IPS-NIHi11 (cell line): Measurements from ENCODE around the gene C2CD2.

ENCODE experiments used
- DNase-seq: peaks from one replicate; pipeline ENCODE4 v3.0.0; 2012; ENCODE audit warnings: mixed read lengths, low spot score

Gene C2CD2

DNA sequence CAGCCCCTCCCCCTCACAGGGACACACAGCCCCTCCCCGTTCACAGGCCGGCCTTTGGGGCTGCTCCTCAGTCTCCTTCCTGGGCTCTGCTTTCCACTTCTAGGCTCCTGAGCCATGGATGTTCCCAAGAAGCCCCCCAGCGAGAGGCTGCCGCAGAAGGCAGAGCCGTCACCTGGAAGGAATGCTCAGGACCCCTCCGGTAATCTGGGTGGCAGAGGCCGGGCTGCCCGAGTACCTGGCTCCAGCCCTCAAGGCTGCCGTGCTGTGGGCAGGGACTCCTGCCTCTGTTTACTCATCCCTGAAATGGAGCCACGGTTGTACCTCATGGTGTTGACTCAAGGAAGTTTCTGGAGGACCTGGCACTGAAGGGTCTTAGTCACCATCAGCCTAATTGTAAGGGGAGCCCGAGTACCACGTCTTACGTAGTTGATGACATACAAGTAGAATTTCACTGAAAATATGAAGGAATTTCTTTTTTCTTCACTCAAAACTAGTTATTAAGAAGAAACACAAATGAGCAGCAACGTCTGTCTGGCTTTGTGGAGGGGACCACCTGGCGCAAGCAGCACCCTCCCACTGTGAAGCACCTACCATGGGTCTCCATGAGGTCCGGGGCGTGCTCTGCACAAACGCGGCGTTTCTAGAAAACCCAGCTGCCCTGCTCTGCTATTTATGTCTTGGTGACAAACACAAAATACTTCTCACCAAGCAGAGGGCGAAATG is 108.3 kb downstream of the C2CD2 start:
- no peak for DNase-seq

DNA sequence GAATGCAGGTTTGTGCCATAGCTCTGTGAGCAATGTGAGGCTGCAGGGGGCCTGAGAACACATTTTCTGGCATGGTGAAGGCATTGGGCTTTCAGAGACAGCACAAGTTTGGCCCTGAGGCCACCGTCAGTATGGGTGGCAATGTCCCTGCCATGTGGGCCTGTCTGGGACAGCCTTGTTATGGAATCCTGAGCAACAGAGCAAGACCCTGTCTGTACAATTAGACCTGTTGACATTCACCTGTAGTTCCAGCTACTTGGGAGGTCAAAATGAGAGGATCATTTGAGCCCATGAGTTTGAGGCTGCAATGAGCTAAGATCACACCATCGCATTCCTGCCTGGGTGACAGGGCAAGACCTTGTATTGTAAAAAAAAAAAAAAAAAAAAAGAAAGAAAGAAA is 110.2 kb downstream of the C2CD2 start:
- DNase-seq: no peak

DNA sequence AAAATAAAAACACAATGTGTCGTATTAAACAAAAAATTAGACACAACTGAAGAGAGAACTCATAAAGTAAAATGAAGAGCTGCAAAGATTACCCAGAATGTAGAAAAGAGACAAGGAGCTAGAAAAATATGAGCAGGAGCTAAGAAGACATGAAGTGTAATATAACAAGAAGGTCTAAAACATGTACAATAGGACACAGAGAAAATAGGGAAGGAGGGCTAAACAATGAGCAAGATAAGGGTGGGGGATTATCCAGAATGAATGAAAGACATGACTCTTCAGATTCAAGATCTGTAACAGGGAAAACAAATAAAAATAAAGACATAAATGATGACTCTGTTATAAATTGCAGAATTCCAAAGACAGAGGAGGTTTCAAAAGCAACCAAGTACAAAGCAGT is 112.9 kb downstream of the C2CD2 start:
- DNase-seq: no peak

DNA sequence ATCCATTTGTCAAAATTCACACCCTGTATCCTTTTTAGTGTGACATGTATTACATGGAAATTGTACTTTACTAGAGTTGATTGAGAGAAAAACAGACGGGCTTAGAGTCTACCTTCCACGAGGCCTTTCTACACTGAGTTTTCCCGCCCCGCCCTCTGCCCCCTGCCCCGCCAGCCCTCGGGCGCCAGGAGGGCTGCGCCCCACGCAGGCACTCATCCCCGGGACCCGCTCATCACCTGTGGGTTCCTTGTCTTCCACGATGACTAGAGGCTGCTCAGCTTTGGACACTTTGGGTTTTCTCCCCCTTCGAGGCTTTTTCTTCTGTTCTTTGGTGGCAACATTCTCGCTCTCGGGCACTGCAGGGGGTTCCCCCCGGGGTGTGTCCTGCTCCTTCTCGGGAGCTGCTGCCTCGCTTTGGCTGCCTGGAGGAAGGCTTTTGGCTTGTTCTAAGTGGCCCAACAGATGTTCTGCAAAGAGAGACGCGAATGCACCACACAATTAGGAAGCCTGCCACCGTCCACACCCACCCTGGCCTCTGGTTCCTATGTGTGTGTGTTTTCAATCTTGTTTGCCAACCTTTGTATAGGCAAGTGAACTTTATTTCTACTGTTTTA is 114.3 kb downstream of the C2CD2 start:
- no peak for DNase-seq

DNA sequence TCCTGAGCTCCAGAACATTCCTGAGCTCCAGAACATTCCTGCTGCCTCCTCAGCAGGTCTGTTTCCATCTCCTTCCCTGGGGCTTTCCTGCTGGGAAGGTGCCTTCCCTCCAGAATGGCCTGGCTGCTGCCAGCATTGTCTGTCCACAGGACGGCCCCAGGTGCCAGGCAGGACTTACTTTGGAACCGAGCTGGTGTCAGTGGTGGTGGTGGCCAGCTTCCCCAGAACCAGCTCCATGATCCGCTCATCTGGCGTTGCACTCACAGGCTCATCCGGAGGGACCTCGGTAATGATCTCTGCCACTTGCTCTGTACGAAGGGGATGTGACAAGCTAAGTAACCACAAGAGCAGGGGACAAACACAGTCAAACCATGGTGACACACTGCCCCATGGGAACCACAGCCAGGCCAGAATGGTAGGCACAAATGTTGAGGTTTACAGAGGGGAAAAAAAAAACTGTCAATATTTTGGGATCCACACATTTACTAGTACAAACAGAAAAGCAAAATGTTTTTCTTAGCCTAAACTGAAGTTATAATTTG is 116.0 kb downstream of the C2CD2 start:
- no peak for DNase-seq

DNA sequence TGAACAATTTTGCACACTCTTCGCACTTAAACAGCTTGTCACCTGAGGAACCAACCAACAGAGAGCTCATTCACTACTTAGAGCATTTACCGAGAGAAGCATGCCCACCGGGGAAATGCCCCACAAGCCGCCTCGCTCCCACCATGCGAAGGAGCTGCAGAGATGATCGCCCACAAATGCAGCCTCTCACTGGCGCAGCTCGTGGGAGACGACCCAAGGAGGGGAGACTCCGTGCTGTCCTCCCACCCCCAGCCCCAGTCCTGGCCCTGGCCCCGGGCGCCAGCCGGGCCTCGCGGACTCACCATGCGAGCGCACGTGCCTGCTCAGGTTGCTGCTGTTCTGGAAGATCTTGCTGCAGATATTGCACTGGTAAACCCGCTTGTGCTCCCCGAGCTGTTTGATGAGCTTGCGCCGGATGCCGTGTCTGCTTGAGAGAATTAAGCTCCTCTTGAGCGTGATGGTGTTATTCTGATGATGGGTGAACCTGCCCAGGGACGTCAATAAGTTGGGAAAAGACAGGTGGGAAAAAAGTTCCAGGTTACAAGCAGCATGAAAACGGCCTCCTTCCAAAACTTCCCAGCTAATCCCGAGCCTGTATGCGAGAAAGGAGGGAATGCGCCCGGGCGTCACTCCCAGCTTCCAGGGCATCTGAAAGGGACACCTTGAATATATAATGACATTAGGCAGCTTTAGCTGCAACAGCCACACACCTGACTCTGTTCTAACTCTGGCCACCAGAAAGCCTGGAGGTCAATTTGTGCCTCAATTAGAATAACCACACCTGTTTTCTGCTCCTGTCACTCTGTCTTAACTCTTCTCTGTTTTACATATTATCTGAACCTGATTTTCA is 117.4 kb downstream of the C2CD2 start:
- DNase-seq: no peak

DNA sequence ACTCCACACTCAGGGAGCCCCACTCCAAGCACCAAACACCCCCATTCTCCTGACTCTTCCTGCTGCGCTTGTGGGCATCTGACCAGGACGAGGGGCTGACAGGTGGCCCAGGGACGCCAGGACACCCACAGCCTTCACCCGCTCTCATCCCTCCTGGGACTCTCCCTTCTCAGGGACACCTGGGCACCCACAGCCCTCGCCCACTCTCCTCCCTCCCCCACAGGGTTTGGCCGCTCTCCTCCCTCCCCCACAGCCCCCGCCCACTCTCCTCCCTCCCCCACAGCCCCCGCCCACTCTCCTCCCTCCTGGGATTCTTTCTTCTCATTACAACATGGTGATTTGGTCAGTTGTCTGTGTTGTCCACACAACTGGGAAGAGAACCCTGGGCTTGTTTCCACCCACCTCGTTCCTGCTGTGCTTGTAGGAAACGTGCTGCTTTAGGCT is 118.1 kb downstream of the C2CD2 start:
- no peak for DNase-seq
